CD4-positive, alpha-beta memory T cell (primary cell): ENCODE data around the gene LARP6. TPM values are rescaled to one million over a fixed set of nuclear protein-coding genes. Genes with fewer than 3 reads are reported as not detected.

ENCODE experiments used
- CTCF ChIA-PET: fragments of 350-600 bp; sonication (Branson Sonifier 250); formaldehyde crosslinking; loops from one replicate; lab custom pipeline; 2021; ENCODE audit warnings: inconsistent platforms; ENCODE audit not compliant: partially characterized antibody; lab: Charles Lee
- POLR2A ChIA-PET: fragments of 350-600 bp; sonication (Branson Sonifier 250); formaldehyde crosslinking; loops from one replicate; lab custom pipeline; 2021; ENCODE audit not compliant: partially characterized antibody; lab: Charles Lee
- DNase-seq, 5 donors: peaks; one replicate each; pipeline versions ENCODE4 v3.0.0 to v3.0.0-alpha.2; 2020 to 2022; ENCODE audit warnings: mixed read lengths in 1 of 5
- H3K27ac ChIP-seq: one replicate; pipeline ENCODE4 v1.7.0; 2013; ENCODE audit warnings: low read depth, low read length
- H3K27me3 ChIP-seq: 2 replicates; pipeline ENCODE4 v1.7.0; 2013; ENCODE audit warnings: mild to moderate bottlenecking, low read length, moderate library complexity; ENCODE audit not compliant: insufficient read depth
- H3K36me3 ChIP-seq: 2 replicates; pipeline ENCODE4 v1.7.0; 2013; ENCODE audit warnings: mild to moderate bottlenecking, low read length, moderate library complexity; ENCODE audit not compliant: insufficient read depth
- H3K4me1 ChIP-seq: 2 replicates; pipeline ENCODE4 v1.7.0; 2013; ENCODE audit warnings: mild to moderate bottlenecking, low read length, moderate library complexity; ENCODE audit not compliant: insufficient read depth
- H3K4me3 ChIP-seq, 2 donors: one replicate each; pipeline ENCODE4 v1.7.0; 2013; ENCODE audit warnings: low read length in 2 of 2, mild to moderate bottlenecking in 1 of 2
- H3K9me3 ChIP-seq, 2 donors: one replicate each; pipeline ENCODE4 v1.7.0; 2013; ENCODE audit warnings: low read length in 2 of 2, control low read depth in 1 of 2; ENCODE audit not compliant: control insufficient read depth in 1 of 2
- H3K27ac Mint-ChIP-seq, 7 donors: one replicate each; pipeline ENCODE4 v1.8.0; 2020 to 2021; ENCODE audit warnings: mixed read lengths in 7 of 7, mild to moderate bottlenecking in 6 of 7, inconsistent platforms in 3 of 7, moderate library complexity in 3 of 7
- H3K27me3 Mint-ChIP-seq, 2 donors: one replicate each; pipeline ENCODE4 v1.8.0; 2020 to 2021; ENCODE audit warnings: mixed read lengths in 2 of 2
- H3K36me3 Mint-ChIP-seq, 2 donors: one replicate each; pipeline ENCODE4 v1.8.0; 2020 to 2021; ENCODE audit warnings: mixed read lengths in 2 of 2, inconsistent platforms in 1 of 2, mild to moderate bottlenecking in 1 of 2
- H3K4me1 Mint-ChIP-seq, 4 donors: one replicate each; pipeline ENCODE4 v1.8.0; 2020 to 2021; ENCODE audit warnings: mixed read lengths in 4 of 4, mild to moderate bottlenecking in 1 of 4
- H3K4me3 Mint-ChIP-seq, 8 donors: one replicate each; pipeline ENCODE4 v1.8.0; 2020 to 2021; ENCODE audit warnings: mixed read lengths in 8 of 8, mild to moderate bottlenecking in 7 of 8, moderate library complexity in 6 of 8, inconsistent platforms in 3 of 8
- H3K9me3 Mint-ChIP-seq, 8 donors: one replicate each; pipeline ENCODE4 v1.8.0; 2020 to 2021; ENCODE audit warnings: mixed read lengths in 8 of 8, mild to moderate bottlenecking in 5 of 8, inconsistent platforms in 3 of 8, moderate library complexity in 1 of 8
- intact Hi-C: fragments of 100-400 bp; cut with micrococcal nuclease; formaldehyde crosslinking; loops from one replicate; pipeline ENCODE4 v1.15.1; 2023
- polyA plus RNA-seq, 2 donors: library from polyadenylated mRNA; unstranded; fragments of 300-500 nt; fragmentation: Illumina TruSeq; gene quantifications; one replicate each; pipeline ENCODE4 v1.2.3, GENCODE V29; 2021
- total RNA-seq, 2 experiments: library from RNA; stranded (reverse); gene quantifications; one replicate each; pipeline ENCODE4 v1.2.3, GENCODE V29; 2021

Gene LARP6
- not detected for total RNA-seq
- polyA plus RNA-seq = not detected

- Histone ChIP-seq H3K27me3 (peaks cover 21% of the 10 kb centered on the region), H3K36me3 (no peaks in the 10 kb centered on the region), H3K9me3 (no peaks in the 10 kb centered on the region), H3K4me3 (no peak within 1 kb of the TSS), H3K27ac (no peak within 1 kb of the TSS), H3K4me1 (no peaks in the 10 kb centered on the region)
- peak in 3 of 5 donors; percentile 1 to 9 (median 5) for DNase-seq
- Mint-ChIP-seq H3K9me3 (no peaks in the 10 kb centered on the region), H3K4me1 (peaks cover 3 to 9% (median 5%) of the 10 kb centered on the region in 4 donors), H3K27me3 (peaks cover 42 to 48% of the 10 kb centered on the region in 2 donors), H3K4me3 (peak within 1 kb of the TSS; percentile 63 to 82 (median 76)), H3K27ac (peak within 1 kb of the TSS in 1 of 7 donors; percentile 2), H3K36me3 (no peaks in the 10 kb centered on the region)
- intact Hi-C loops = no loop called here
- ChIA-PET CTCF (no interaction called here), POLR2A (no interaction called here)
These were observed at the start of gene LARP6 for GRCh38 chr15:70853973-70854665. LARP6 (minus strand) TSS chr15:70854157; CDS start chr15:70854088, 69 bp downstream.

- Histone ChIP-seq H3K9me3 (no peaks in the 10 kb centered on the region), H3K4me1 (no peaks in the 10 kb centered on the region), H3K27me3 (no peaks in the 10 kb centered on the region), H3K4me3 (no peak overlapping the region), H3K36me3 (no peaks in the 10 kb centered on the region), H3K27ac (no peak overlapping the region)
- POLR2A ChIA-PET = no interaction called here
- DNase-seq = no peak
- Mint-ChIP-seq H3K27me3 (peaks cover 12 to 13% of the 10 kb centered on the region in 2 donors), H3K27ac (no peak overlapping the region), H3K4me3 (no peak overlapping the region), H3K4me1 (no peaks in the 10 kb centered on the region), H3K36me3 (peaks cover 0 to 6% of the 10 kb centered on the region in 2 donors), H3K9me3 (peaks cover 0 to 8% (median under 1%) of the 10 kb centered on the region in 8 donors)
- intact Hi-C loops = no loop called here
- CTCF ChIA-PET = no interaction called here
These were observed 48.1 kb upstream of the LARP6 start for GRCh38 chr15:70902107-70902506.

- Histone ChIP-seq H3K9me3 (no peaks in the 10 kb centered on the region), H3K36me3 (no peaks in the 10 kb centered on the region), H3K27me3 (peaks cover 11% of the 10 kb centered on the region), H3K27ac (no peak overlapping the region), H3K4me1 (peaks cover 14% of the 10 kb centered on the region), H3K4me3 (peak overlapping the region; percentile 4 to 51)
- Mint-ChIP-seq H3K27ac (peak overlapping the region; percentile 37 to 93 (median 75)), H3K27me3 (peaks cover 20 to 41% of the 10 kb centered on the region in 2 donors), H3K4me3 (peak overlapping the region; percentile 81 to 90 (median 86)), H3K4me1 (peaks cover 13 to 20% (median 15%) of the 10 kb centered on the region in 4 donors), H3K9me3 (peaks cover 0 to 2% (median 0%) of the 10 kb centered on the region in 8 donors), H3K36me3 (no peaks in the 10 kb centered on the region)
- DNase-seq = no peak
- intact Hi-C loops = no loop called here
- ChIA-PET POLR2A (no interaction called here), CTCF (no interaction called here)
These were observed 39.1 kb upstream of the LARP6 start for GRCh38 chr15:70892912-70893560.

- peak within 1 kb of the TSS; percentile 81 to 90 (median 86) for H3K4me3 Mint-ChIP-seq
- ChIA-PET CTCF (no interaction called here), POLR2A (no interaction called here)
- intact Hi-C loops = no loop called here
- peak; percentile 14 to 42 (median 33) for DNase-seq
- peak within 1 kb of the TSS; percentile 37 to 93 (median 75) for H3K27ac Mint-ChIP-seq
- no peaks in the 10 kb centered on the region for H3K9me3 ChIP-seq
- H3K36me3 ChIP-seq = no peaks in the 10 kb centered on the region
- H3K27me3 ChIP-seq = peaks cover 11% of the 10 kb centered on the region
- H3K9me3 Mint-ChIP-seq = peaks cover 0 to 2% (median 0%) of the 10 kb centered on the region in 8 donors
- peaks cover 14% of the 10 kb centered on the region for H3K4me1 ChIP-seq
- peak within 1 kb of the TSS; percentile 4 to 51 for H3K4me3 ChIP-seq
- no peak within 1 kb of the TSS for H3K27ac ChIP-seq
- H3K36me3 Mint-ChIP-seq = no peaks in the 10 kb centered on the region
- peaks cover 13 to 20% (median 15%) of the 10 kb centered on the region in 4 donors for H3K4me1 Mint-ChIP-seq
- H3K27me3 Mint-ChIP-seq = peaks cover 20 to 38% of the 10 kb centered on the region in 2 donors
These were observed 38.3 kb upstream of the LARP6 start, which contains the start of the genes LRRC49 and THAP10 for GRCh38 chr15:70892002-70892911. LRRC49 (plus strand) TSS chr15:70892826; CDS start chr15:70892895, 69 bp downstream. THAP10 (minus strand) TSS chr15:70892433; CDS start chr15:70892272, 161 bp downstream.

- H3K9me3 Mint-ChIP-seq = no peaks in the 10 kb centered on the region
- Histone ChIP-seq H3K36me3 (no peaks in the 10 kb centered on the region), H3K27me3 (no peaks in the 10 kb centered on the region), H3K4me3 (no peak overlapping the region), H3K27ac (no peak overlapping the region), H3K9me3 (no peaks in the 10 kb centered on the region), H3K4me1 (no peaks in the 10 kb centered on the region)
- intact Hi-C loops = no loop called here
- no peak for DNase-seq
- no peaks in the 10 kb centered on the region for H3K4me1 Mint-ChIP-seq
- H3K36me3 Mint-ChIP-seq = no peaks in the 10 kb centered on the region
- H3K27ac Mint-ChIP-seq = no peak overlapping the region
- peaks cover 17 to 19% of the 10 kb centered on the region in 2 donors for H3K27me3 Mint-ChIP-seq
- ChIA-PET POLR2A (no interaction called here), CTCF (no interaction called here)
- H3K4me3 Mint-ChIP-seq = no peak overlapping the region
These were observed 28.4 kb upstream of the LARP6 start for GRCh38 chr15:70882361-70882760.

GRCh38 chr15:70880781-70881180 lies 26.8 kb upstream of the LARP6 start:
- no peak overlapping the region for H3K4me3 Mint-ChIP-seq
- peaks cover 22 to 25% of the 10 kb centered on the region in 2 donors for H3K27me3 Mint-ChIP-seq
- CTCF ChIA-PET = no interaction called here

More at GRCh38 chr15:70880781-70881180, 26.8 kb upstream of the LARP6 start:
- Histone ChIP-seq H3K4me3 (no peak overlapping the region), H3K27ac (no peak overlapping the region), H3K36me3 (no peaks in the 10 kb centered on the region), H3K4me1 (no peaks in the 10 kb centered on the region), H3K27me3 (no peaks in the 10 kb centered on the region), H3K9me3 (no peaks in the 10 kb centered on the region)
- Mint-ChIP-seq H3K36me3 (no peaks in the 10 kb centered on the region), H3K27ac (no peak overlapping the region), H3K4me1 (no peaks in the 10 kb centered on the region), H3K9me3 (no peaks in the 10 kb centered on the region)
- DNase-seq = no peak
- POLR2A ChIA-PET = no interaction called here
- intact Hi-C loops = no loop called here
